Esophagus (tissue), 2 donors: ENCODE data around the gene HS1BP3. TPM values are rescaled to one million over a fixed set of nuclear protein-coding genes. Genes with fewer than 3 reads are reported as not detected.

ENCODE experiments used
- H3K27ac ChIP-seq, 2 donors: one replicate each; pipeline ENCODE4 v1.5.1; 2013; ENCODE audit warnings: low read depth in 2 of 2, mild to moderate bottlenecking in 2 of 2, inconsistent platforms in 1 of 2, low read length in 1 of 2, moderate library complexity in 1 of 2
- H3K27me3 ChIP-seq, 2 donors: one replicate each; pipeline ENCODE4 v1.6.1; 2013; ENCODE audit warnings: low read length in 2 of 2, control low read depth in 1 of 2, mild to moderate bottlenecking in 1 of 2; ENCODE audit not compliant: insufficient read depth in 2 of 2, control insufficient read depth in 1 of 2
- H3K36me3 ChIP-seq, 2 donors: one replicate each; pipeline ENCODE4 v1.6.1; 2013; ENCODE audit warnings: low read length in 1 of 2; ENCODE audit not compliant: control insufficient read depth in 2 of 2, insufficient read depth in 2 of 2
- H3K4me1 ChIP-seq, 2 donors: one replicate each; pipeline ENCODE4 v1.6.1; 2013; ENCODE audit warnings: low read length in 1 of 2; ENCODE audit not compliant: control insufficient read depth in 2 of 2, insufficient read depth in 2 of 2
- H3K4me3 ChIP-seq, 2 donors: one replicate each; pipeline ENCODE4 v1.5.1; 2013; ENCODE audit warnings: low read length in 2 of 2, mild to moderate bottlenecking in 2 of 2, low read depth in 1 of 2, moderate library complexity in 1 of 2
- H3K9me3 ChIP-seq, 2 donors: one replicate each; pipeline ENCODE4 v1.6.1; 2013; ENCODE audit warnings: mild to moderate bottlenecking in 2 of 2, low read depth in 1 of 2, low read length in 1 of 2, moderate library complexity in 1 of 2; ENCODE audit not compliant: control insufficient read depth in 2 of 2, insufficient read depth in 1 of 2
- WGBS, 2 donors: extraction: QIAGEN DNeasy Blood & Tissue Kit; methylation state at CpG; one replicate each; pipeline ENCODE4 v1.1.7; 2013; 5-methylcytosine and 5-hydroxymethylcytosine counted together
- polyA plus RNA-seq, 2 donors: library from polyadenylated mRNA; stranded (reverse); fragments of 200-250 nt; gene quantifications; one replicate each; pipeline ENCODE4 v1.2.3, GENCODE V29; 2013
- donor health status: healthy with polysubstance abuse.
- donor health status: Bipolar disorder and iron deficiency.

The HS1BP3 gene
- polyA plus RNA-seq, 2 donors = 12.2 to 13.4 TPM

DNA sequence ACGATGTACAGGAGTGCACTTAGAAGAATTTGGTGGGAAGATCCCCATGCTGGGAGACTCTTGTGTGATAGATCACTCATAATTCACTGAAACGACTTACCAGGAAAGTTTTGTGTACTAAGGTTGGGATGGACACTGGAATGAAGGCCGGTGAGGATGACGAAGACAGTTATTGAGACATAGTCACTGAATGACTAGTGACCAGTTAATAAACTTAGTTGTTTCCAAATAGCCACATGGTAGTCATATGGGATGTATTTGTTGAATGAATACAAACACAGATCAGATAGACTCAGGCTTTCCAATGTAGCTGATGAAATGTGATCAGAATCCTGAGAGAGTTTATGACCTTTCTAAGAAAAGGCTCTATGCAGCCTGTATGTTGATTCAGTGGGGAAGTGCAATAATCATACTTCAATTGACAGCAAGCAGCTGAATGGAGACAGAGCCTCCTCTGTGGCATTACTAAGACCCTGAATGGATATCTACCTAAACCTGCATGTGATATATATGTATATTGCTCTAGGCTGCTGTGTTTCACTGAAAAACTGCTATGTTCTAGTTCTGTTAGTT lies 36.4 kb upstream of the HS1BP3 start:
- peaks cover 6 to 7% of the 10 kb centered on the region in 2 donors for H3K36me3 ChIP-seq
- H3K9me3 ChIP-seq = no peaks in the 10 kb centered on the region
- no peak overlapping the region for H3K4me3 ChIP-seq
- WGBS, 2 donors = 95 to 97% methylated on average over 4 of the region's 4 CpGs
- H3K27me3 ChIP-seq = no peaks in the 10 kb centered on the region
- no peaks in the 10 kb centered on the region for H3K4me1 ChIP-seq
- H3K27ac ChIP-seq = no peak overlapping the region

DNA sequence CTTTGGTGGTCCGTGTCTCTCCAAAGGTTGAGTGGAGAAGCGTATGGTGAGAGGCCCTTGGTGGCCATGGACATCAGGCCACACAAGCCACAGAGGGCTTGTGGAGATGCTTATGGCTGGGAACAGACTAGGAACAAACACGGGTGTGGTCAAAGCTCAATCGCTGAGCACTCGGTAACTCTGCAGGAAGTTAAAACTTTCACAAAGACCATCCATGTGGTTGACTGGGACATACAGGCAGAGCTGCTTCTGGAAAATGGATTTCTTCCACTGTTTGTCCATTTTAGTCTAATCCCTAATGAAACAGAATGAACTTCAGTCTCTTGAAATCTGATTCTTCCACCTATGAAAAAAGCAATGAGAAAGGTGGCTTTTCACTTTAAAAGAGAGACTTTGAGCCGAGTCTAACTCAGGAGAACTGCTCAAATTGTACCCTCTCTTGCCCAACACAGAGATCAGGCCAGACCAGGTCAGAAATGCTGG lies 33.7 kb upstream of the HS1BP3 start:
- WGBS, 2 donors = 83 to 85% methylated on average over 6 of the region's 6 CpGs
- Histone ChIP-seq H3K4me1 (no peaks in the 10 kb centered on the region), H3K4me3 (no peak overlapping the region), H3K27ac (no peak overlapping the region), H3K27me3 (no peaks in the 10 kb centered on the region), H3K9me3 (peaks cover 0 to 2% of the 10 kb centered on the region in 2 donors), H3K36me3 (peaks cover 6 to 10% of the 10 kb centered on the region in 2 donors)

DNA sequence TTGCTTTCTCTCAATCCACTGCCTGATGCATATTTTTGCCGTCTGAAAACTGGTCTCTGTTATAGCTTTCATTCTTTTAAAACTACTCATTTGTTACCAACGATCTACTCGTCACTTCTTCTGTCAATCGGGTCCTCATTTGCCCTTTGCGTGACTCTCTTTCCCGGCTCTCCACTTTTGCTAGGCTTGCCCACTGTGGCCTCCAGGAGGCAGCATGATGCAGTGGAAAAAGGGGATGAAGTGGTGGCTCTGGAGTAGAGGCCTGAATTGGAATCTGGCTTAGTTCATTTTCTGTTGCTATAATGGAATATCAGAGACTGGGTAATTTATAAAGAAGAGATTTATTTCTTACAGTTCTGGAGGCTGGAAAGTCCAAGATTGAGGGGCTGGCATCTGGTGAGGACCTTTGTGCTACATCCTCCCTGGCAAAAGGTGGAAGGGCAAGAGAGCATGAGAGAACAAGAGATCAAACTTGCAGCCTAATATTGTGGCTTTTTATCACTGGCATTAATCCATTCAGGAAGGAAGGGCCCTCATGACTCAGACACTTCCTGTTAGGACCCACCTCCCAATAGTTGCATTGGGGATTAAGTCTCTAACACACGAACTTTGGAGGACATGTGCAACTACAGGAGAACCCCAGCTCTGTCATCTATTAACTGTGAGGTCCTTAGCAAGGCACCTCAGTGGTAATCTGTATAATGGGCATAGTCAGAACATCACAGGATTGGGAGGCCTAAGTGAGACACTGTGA lies 31.4 kb upstream of the HS1BP3 start:
- Histone ChIP-seq H3K27me3 (no peaks in the 10 kb centered on the region), H3K27ac (no peak overlapping the region), H3K36me3 (peaks cover 6 to 7% of the 10 kb centered on the region in 2 donors), H3K4me1 (no peaks in the 10 kb centered on the region), H3K4me3 (no peak overlapping the region), H3K9me3 (peaks cover 0 to 2% of the 10 kb centered on the region in 2 donors)
- WGBS, 2 donors = 70 to 85% methylated on average over 7 of the region's 7 CpGs

DNA sequence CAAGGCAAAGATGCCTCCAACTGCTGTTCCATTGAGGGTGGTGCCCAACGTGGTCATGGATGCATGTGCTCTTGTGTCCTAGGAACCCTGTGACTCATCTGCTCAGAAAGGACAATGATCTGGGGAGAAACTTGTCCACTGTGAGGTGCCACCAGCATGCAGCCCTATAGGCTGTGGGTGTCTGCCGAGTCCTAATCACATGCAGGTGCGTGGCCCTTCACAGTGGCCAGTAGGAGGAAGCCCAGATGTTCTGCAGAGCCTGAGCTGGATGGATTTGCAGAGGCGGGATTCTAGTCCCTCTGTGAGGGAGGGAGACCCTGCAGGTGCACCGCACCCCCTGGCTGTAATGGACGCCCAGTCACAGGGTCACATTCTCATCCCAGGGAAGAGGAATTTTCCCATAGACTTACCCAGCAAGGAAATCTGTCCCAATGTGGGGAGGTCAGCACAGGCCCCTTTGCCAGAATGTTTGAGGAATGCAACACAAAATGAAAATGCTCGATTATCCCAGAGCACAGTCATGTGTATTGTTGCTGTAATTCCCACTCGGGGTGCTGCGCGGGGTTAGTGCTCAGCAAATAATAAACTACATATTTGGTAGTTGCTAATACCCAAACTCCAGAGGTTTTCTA lies 30.0 kb upstream of the HS1BP3 start:
- WGBS, 2 donors = 90 to 91% methylated on average over 10 of the region's 10 CpGs
- H3K27ac ChIP-seq = no peak overlapping the region
- no peaks in the 10 kb centered on the region for H3K27me3 ChIP-seq
- H3K4me3 ChIP-seq = no peak overlapping the region
- H3K9me3 ChIP-seq = peaks cover 0 to 2% of the 10 kb centered on the region in 2 donors
- peaks cover 0 to 4% of the 10 kb centered on the region in 2 donors for H3K4me1 ChIP-seq
- H3K36me3 ChIP-seq = peaks cover 3 to 6% of the 10 kb centered on the region in 2 donors

DNA sequence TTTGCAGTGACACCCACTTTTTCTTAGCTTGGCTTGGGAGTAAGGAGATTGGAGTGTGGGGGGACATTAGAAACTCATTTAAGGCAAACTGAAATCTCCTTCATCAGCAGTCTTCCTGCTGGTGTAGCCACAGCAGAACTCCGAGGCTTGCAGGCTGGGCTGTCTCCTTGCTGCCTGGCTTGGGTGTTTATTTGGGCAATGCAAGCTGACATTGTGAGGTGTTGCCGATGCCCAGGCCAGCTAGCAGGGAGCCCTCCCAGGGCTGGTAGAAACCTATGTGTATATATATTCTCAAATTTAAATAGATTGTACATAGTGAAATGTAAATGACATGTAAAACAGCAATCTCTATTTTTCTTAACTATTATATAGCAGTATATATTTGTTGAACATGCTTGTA lies 27.9 kb upstream of the HS1BP3 start:
- H3K4me1 ChIP-seq = peaks cover 0 to 8% of the 10 kb centered on the region in 2 donors
- H3K36me3 ChIP-seq = peaks cover 0 to 6% of the 10 kb centered on the region in 2 donors
- 76 to 85% methylated on average over 2 of the region's 2 CpGs for WGBS, 2 donors
- H3K9me3 ChIP-seq = peaks cover 0 to 2% of the 10 kb centered on the region in 2 donors
- no peaks in the 10 kb centered on the region for H3K27me3 ChIP-seq
- no peak overlapping the region for H3K4me3 ChIP-seq
- no peak overlapping the region for H3K27ac ChIP-seq

DNA sequence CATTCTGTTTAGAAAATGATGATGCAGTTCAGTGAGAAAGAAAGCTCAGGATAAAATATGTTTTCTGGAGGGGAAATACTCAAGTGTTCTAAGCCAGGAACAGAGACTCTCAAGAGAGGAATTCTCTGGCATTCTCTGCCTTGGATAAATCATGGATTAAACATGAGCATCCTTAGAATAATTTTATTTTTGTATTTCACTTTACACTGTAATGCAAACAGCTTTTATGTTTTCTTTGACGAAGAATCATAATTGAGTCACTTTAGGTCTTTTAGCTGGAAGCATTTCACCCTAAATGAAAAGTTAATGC lies 27.1 kb upstream of the HS1BP3 start:
- H3K27me3 ChIP-seq = no peaks in the 10 kb centered on the region
- no peak overlapping the region for H3K4me3 ChIP-seq
- H3K27ac ChIP-seq = no peak overlapping the region
- WGBS, 2 donors = 76 to 81% methylated on average over 1 of the region's 1 CpG
- peaks cover 0 to 8% of the 10 kb centered on the region in 2 donors for H3K4me1 ChIP-seq
- H3K9me3 ChIP-seq = peaks cover 0 to 2% of the 10 kb centered on the region in 2 donors
- peaks cover 0 to 6% of the 10 kb centered on the region in 2 donors for H3K36me3 ChIP-seq

DNA sequence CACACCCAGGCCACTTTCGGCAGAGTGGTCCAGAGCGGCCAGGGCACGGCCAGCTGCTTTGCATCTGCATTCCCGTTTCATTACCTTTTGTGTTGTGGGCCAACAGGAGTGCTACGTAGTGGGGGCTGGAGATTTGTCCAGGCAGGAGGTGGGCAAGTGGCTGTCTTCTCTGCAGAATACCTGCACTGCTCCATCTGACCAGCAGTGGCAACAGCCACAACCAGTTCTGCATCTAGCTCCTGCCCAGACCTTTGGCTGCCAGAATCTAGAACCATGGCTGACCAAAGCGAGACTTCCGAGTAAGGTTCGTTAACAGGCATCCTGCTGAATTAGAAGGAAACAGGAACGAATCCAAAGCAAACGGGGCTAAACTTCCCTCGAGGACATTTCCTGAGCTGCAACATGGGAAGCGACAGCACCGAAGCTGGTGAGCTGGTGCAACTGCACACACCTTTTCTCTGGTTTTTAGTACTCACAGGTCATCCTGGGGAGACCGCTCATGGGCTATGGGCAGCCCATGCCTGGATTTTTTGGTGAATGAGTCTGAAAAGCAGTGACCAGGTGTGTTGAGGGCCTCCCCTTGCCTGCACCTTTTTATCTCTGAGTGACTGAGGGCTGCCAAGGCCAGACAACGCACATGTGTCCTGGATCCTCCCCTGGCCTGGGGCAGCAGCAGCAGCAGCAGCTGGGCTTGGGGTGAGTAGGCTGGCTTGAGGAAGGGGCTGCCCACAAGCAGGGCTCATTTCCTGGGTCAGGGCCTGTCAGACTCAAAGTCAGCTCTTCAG lies 26.6 kb upstream of the HS1BP3 start:
- peaks cover 0 to 2% of the 10 kb centered on the region in 2 donors for H3K9me3 ChIP-seq
- H3K27ac ChIP-seq = no peak overlapping the region
- H3K36me3 ChIP-seq = peaks cover 0 to 6% of the 10 kb centered on the region in 2 donors
- no peak overlapping the region for H3K4me3 ChIP-seq
- H3K4me1 ChIP-seq = peaks cover 0 to 8% of the 10 kb centered on the region in 2 donors
- 72 to 80% methylated on average over 15 of the region's 15 CpGs for WGBS, 2 donors
- peaks cover 0 to 1% of the 10 kb centered on the region in 2 donors for H3K27me3 ChIP-seq

DNA sequence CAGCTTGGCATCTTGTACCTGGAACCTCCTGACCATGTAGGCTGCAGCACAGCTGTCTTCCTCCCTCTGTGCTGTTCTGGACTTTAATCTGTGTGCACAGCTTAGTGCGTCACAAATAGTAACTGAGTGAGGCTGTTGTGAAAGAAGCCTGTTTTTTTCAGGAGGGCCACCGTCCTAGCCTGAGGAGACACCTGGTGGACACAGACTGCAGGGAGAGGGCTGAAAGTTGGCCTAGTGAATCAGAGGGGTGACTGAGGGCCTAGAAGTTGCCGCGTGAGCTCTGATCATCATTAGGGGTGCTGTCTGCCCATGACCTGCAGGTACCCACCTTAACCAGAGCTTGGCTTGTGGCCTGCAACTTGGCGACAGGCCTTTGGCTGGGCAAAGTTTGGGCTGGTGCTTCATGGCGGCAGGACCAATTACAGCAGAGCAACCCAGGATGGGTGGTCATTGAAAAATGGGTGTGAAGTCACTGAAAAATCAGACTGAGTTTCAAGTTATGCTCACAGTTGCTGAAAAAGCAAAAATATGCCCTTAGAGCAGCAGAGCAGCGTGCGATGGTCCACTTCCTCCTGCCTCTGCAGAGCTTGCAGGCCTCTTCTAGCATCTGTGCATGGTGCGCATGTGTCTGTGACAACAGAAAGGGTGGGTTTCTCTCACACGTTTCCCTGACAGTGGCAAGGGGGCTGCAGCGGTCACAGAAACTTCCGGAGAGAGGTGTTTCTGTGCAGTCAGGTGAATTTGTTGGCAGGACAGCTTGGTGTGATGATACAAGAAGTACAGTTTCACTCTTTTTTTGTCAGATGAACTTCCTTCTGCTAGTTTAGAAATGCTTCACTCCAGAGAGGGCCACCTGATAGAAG lies 25.7 kb upstream of the HS1BP3 start:
- Histone ChIP-seq H3K9me3 (peaks cover 0 to 2% of the 10 kb centered on the region in 2 donors), H3K4me1 (peaks cover 0 to 8% of the 10 kb centered on the region in 2 donors), H3K4me3 (no peak overlapping the region), H3K27me3 (peaks cover 0 to 4% of the 10 kb centered on the region in 2 donors), H3K27ac (no peak overlapping the region), H3K36me3 (peaks cover 0 to 2% of the 10 kb centered on the region in 2 donors)
- 82 to 90% methylated on average over 12 of the region's 12 CpGs for WGBS, 2 donors
